Gastrocnemius medialis (tissue), 4 donors: Measurements from ENCODE around the gene AKR7A3.

Experiments used
- CTCF ChIP-seq, 5 experiments: fragments of 450-650 bp in 3 of 5; fragments of 200-600 bp in 2 of 5; sonication (generic) in 2 of 5; IDR thresholded peaks in 4 of 5; conservative IDR thresholded peaks in 1 of 5; 1 replicate in 4 of 5; 2 replicates in 1 of 5; pipeline ENCODE4 v1.5.1; 2016 to 2019; ENCODE audit warnings: antibody characterized with exemption in 5 of 5, mild to moderate bottlenecking in 3 of 5, moderate library complexity in 3 of 5
- POLR2A ChIP-seq, 2 donors: fragments of 450-650 bp; IDR thresholded peaks; one replicate each; pipeline ENCODE4 v1.6.1; 2017; ENCODE audit warnings: antibody characterized with exemption in 2 of 2, mild to moderate bottlenecking in 2 of 2, moderate library complexity in 2 of 2

DNA sequence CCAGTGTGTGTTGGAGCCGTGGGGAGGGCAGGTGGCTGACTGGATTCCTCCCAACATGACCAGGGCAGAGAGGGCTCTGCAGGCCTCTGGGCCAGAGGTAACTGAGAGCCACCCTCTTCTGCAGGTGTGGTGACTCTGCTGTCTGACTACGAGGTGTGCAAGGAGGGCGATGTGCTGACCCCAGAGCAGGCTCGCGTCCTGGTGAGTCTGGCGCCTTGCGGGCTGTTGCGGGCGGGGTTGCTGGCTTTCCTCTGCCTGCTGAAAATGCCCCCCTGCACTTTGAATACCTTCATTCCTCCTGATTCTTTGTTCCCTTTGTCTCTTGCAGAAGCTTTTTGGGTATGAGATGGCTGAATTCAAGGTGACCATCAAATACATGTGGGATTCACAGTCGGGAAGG is 30.2 kb downstream of the AKR7A3 start:
- TF ChIP-seq CTCF (IDR thresholded peaks at IDR 0.05 in 4 of 5, conservative IDR thresholded peaks at IDR 0.05 in 1 of 5) (no peak), POLR2A (IDR thresholded peaks at IDR 0.05) (no peak)
